HL-60 (cell line): ENCODE data around the gene CHID1.

ENCODE experiments used
- DNase-seq, 2 experiments: peaks; one replicate each; pipeline ENCODE4 v3.0.0-alpha.2; 2010 to 2020; ENCODE audit warnings: low read depth in 1 of 2, low spot score in 1 of 2
- H3K27ac ChIP-seq: fragments of 250-450 bp; sonication (Bioruptor Pico); replicated peaks from 2 replicates; pipeline ENCODE4 v1.5.1; 2020; ENCODE audit warnings: mild to moderate bottlenecking, moderate library complexity
- H3K27me3 ChIP-seq: fragments of 250-450 bp; sonication (Bioruptor Pico); 2 replicates; pipeline ENCODE4 v1.5.1; 2021; ENCODE audit warnings: mild to moderate bottlenecking, moderate library complexity; ENCODE audit not compliant: insufficient read depth, poor library complexity, severe bottlenecking
- H3K4me3 ChIP-seq: replicated peaks from 2 replicates; pipeline ENCODE4 v1.5.1; 2011; ENCODE audit warnings: mild to moderate bottlenecking, control low read depth, low read length; ENCODE audit not compliant: insufficient read depth
- GABPA ChIP-seq: IDR thresholded peaks from 2 replicates; pipeline ENCODE4 v1.6.1; 2012; ENCODE audit warnings: low read depth
- POLR2AphosphoS5 ChIP-seq: IDR thresholded peaks from 2 replicates; pipeline ENCODE4 v1.6.1; 2012; ENCODE audit warnings: low read depth
- SPI1 ChIP-seq: IDR thresholded peaks from 2 replicates; pipeline ENCODE4 v1.6.1; 2012; ENCODE audit warnings: low read depth, mild to moderate bottlenecking, borderline replicate concordance
- TF ChIP-seq, protein P1 (sequence below): IDR thresholded peaks from 2 replicates; pipeline ENCODE4 v1.6.1; 2012; ENCODE audit warnings: low read depth; ENCODE audit not compliant: insufficient replicate concordance
- TF ChIP-seq, protein P2 (sequence below): IDR thresholded peaks from one replicate; pipeline ENCODE4 v1.5.1; 2011; ENCODE audit warnings: low read length, control low read depth, inconsistent platforms; ENCODE audit not compliant: insufficient read depth

CHID1 gene

DNA sequence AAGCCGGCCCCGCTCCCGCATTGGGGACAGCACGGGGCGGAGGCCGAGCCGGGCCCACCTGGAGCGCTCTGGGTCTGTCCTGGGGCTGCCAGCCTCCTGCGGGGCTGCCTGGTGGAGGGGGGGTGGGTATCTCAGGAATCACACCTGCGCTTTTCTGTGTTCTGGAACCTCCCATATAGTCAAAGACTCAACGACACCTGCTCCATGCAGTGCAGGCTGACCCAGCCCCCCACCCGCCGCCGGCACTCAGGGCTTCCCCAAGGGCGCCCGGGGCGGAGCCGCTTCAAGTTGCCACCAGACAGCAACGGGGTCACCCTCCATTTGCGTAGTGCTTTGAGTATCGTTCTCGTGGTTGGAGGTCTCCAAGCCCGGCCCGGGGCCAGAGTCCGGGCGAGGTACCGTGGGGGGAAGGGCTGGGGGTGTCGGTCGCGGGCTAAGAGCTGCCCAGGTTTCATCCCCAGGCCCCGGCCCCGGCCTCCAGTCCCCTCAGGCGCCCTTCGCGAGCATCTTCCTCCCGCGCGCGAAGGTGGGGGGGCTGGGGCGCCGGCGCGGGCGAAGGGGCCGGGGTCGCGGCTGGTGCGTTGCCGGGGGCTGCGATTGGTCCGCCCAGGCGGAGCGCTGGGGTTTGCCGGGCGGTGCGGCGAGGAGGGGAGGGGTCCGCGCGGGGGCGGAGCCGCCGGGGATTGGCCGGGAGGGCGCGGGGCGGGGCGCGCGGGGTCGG, 61.3 kb downstream of the CHID1 start:
- Histone ChIP-seq H3K4me3 (no peak overlapping the region), H3K27ac (no peak overlapping the region), H3K27me3 (peaks cover 11% of the 10 kb centered on the region)
- TF ChIP-seq, protein P1, sequence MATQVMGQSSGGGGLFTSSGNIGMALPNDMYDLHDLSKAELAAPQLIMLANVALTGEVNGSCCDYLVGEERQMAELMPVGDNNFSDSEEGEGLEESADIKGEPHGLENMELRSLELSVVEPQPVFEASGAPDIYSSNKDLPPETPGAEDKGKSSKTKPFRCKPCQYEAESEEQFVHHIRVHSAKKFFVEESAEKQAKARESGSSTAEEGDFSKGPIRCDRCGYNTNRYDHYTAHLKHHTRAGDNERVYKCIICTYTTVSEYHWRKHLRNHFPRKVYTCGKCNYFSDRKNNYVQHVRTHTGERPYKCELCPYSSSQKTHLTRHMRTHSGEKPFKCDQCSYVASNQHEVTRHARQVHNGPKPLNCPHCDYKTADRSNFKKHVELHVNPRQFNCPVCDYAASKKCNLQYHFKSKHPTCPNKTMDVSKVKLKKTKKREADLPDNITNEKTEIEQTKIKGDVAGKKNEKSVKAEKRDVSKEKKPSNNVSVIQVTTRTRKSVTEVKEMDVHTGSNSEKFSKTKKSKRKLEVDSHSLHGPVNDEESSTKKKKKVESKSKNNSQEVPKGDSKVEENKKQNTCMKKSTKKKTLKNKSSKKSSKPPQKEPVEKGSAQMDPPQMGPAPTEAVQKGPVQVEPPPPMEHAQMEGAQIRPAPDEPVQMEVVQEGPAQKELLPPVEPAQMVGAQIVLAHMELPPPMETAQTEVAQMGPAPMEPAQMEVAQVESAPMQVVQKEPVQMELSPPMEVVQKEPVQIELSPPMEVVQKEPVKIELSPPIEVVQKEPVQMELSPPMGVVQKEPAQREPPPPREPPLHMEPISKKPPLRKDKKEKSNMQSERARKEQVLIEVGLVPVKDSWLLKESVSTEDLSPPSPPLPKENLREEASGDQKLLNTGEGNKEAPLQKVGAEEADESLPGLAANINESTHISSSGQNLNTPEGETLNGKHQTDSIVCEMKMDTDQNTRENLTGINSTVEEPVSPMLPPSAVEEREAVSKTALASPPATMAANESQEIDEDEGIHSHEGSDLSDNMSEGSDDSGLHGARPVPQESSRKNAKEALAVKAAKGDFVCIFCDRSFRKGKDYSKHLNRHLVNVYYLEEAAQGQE = no peak
- TF ChIP-seq GABPA (no peak), SPI1 (no peak), POLR2AphosphoS5 (no peak)
- TF ChIP-seq, protein P2, sequence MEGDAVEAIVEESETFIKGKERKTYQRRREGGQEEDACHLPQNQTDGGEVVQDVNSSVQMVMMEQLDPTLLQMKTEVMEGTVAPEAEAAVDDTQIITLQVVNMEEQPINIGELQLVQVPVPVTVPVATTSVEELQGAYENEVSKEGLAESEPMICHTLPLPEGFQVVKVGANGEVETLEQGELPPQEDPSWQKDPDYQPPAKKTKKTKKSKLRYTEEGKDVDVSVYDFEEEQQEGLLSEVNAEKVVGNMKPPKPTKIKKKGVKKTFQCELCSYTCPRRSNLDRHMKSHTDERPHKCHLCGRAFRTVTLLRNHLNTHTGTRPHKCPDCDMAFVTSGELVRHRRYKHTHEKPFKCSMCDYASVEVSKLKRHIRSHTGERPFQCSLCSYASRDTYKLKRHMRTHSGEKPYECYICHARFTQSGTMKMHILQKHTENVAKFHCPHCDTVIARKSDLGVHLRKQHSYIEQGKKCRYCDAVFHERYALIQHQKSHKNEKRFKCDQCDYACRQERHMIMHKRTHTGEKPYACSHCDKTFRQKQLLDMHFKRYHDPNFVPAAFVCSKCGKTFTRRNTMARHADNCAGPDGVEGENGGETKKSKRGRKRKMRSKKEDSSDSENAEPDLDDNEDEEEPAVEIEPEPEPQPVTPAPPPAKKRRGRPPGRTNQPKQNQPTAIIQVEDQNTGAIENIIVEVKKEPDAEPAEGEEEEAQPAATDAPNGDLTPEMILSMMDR = no peak
- DNase-seq = no peak

DNA sequence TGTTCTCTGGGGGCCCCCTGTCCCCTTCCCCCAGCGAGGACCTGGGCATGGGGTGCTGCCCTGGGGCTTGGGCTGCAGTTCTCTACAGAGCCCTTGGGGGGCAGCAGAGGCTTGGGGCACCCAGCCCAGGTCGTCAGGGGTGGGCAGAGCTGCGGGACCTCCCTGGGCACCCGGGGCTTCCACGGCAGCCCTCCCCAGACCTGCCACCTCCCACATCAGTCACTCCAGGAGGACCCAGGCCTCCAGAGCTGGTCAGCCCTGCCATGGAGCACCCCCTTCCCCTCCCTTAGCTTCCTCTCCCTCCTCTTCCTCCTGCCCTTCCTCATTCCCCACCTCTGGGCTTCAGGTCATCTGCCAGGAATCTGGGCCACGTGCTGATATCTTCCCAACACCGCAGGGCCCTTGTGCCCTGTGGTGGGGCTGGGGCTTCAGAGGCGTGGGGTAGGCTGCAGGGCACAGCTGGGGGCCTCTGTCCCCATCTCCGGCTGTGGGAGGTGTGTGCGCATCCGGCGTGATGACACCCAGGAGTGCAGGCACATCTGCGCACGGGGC, 62.2 kb downstream of the CHID1 start:
- no peak overlapping the region for H3K27ac ChIP-seq
- no peak overlapping the region for H3K4me3 ChIP-seq
- TF ChIP-seq, protein P1 = no peak
- TF ChIP-seq GABPA (no peak), POLR2AphosphoS5 (no peak), SPI1 (0 out of 2 replicates have a peak, but pooled peaks have one; percentile 9)
- TF ChIP-seq, protein P2 = peak; percentile 83
- H3K27me3 ChIP-seq = peaks cover 11% of the 10 kb centered on the region
- no peak for DNase-seq

DNA sequence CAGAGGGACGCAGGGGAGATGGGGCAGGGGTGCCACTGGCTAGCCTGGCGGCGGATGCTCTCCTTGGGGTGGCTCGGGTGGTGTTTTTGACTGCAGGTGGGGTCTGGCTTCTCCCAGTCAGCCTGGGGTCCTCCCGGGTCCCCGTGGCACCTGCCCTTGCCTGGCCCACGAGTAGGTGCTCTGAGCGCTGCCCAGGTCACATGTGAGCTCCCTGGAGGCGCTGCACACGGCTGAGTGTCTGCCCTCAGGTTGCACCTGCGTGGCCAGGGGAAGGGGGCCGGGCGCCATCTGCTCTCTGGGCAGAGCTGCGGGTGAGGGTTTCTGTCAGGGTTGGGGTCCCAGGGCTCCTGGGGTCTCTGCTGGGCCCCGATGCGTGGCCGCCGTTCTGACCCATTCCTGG, 62.7 kb downstream of the CHID1 start:
- no peak overlapping the region for H3K27ac ChIP-seq
- no peak for DNase-seq
- TF ChIP-seq POLR2AphosphoS5 = no peak
- no peak for TF ChIP-seq SPI1
- TF ChIP-seq, protein P2 = no peak
- TF ChIP-seq, protein P1 = no peak
- TF ChIP-seq GABPA = no peak
- H3K27me3 ChIP-seq = peaks cover 11% of the 10 kb centered on the region
- no peak overlapping the region for H3K4me3 ChIP-seq
